K562 (cell line): ENCODE data around the gene GLT1D1.

Experiments used
- ARHGAP35 ChIP-seq: fragments of 450-650 bp; IDR thresholded peaks from 2 replicates; pipeline ENCODE4 v1.6.1; 2018; ENCODE audit not compliant: partially characterized antibody
- ARNT ChIP-seq, 2 experiments: fragments of 450-650 bp; IDR thresholded peaks; 2 replicates each; pipeline ENCODE4 v1.6.1; 2016; ENCODE audit warnings: mild to moderate bottlenecking in 1 of 2
- EGR1 ChIP-seq: fragments of 450-650 bp; conservative IDR thresholded peaks from 2 replicates; pipeline ENCODE4 v1.6.1; 2017; ENCODE audit warnings: mild to moderate bottlenecking
- ETV5 ChIP-seq: sonication (generic); formaldehyde crosslinking; IDR thresholded peaks from 2 replicates; pipeline ENCODE4 v1.4.0; 2020; ENCODE audit warnings: low read depth, mild to moderate bottlenecking, missing genetic modification reagents
- GATAD2B ChIP-seq: fragments of 450-650 bp; IDR thresholded peaks from 2 replicates; pipeline ENCODE4 v1.6.1; 2017; ENCODE audit warnings: mild to moderate bottlenecking, borderline replicate concordance
- MYC ChIP-seq, 2 experiments: fragments of 250-450 bp in 1 of 2; sonication (Bioruptor Pico) in 1 of 2; IDR thresholded peaks; 2 replicates each; pipeline versions ENCODE4 v1.5.1 to v1.6.1; 2012 to 2021; ENCODE audit warnings: low read depth in 2 of 2, borderline replicate concordance in 1 of 2, improper control_type of control experiment in 1 of 2, low read length in 1 of 2, mild to moderate bottlenecking in 1 of 2, moderate library complexity in 1 of 2
- POLR3A ChIP-seq: IDR thresholded peaks from 2 replicates; pipeline ENCODE4 v1.6.1; 2011; ENCODE audit warnings: borderline replicate concordance, mild to moderate bottlenecking, moderate library complexity; ENCODE audit not compliant: insufficient read length, insufficient read depth; ENCODE audit errors: extremely low read depth
- SMARCE1 ChIP-seq: fragments of 450-650 bp; IDR thresholded peaks from 2 replicates; pipeline ENCODE4 v1.7.1; 2016; ENCODE audit warnings: mild to moderate bottlenecking
- SMC3 ChIP-seq: conservative IDR thresholded peaks from 2 replicates; pipeline ENCODE4 v1.6.1; 2011; ENCODE audit warnings: low read depth, low read length, improper control_type of control experiment; ENCODE audit not compliant: insufficient read depth
- SPI1 ChIP-seq: IDR thresholded peaks from 2 replicates; pipeline ENCODE4 v1.6.1; 2011; ENCODE audit warnings: low read depth, low read length, control low read depth, borderline replicate concordance
- ZNF512 ChIP-seq: IDR thresholded peaks from 2 replicates; pipeline ENCODE4 v1.6.1; 2016; ENCODE audit warnings: missing genetic modification characterization, missing compliant biosample characterization

- TF ChIP-seq ETV5 (CRISPR knock-in tag) (no peak), GATAD2B (no peak), ZNF512 (tag) (no peak), EGR1 (no peak), POLR3A (no peak), MYC (IDR thresholded peaks at IDR 0.05; ENCODE audit: low read depth, low read length) (no peak), MYC (CRISPR knock-in tag; IDR thresholded peaks at IDR 0.05; ENCODE audit: borderline replicate concordance, low read depth) (no peak), ARNT (IDR thresholded peaks at IDR 0.05) (no peak), ARHGAP35 (no peak), SMARCE1 (no peak), SMC3 (no peak), SPI1 (no peak)
Observed at GRCh38 chr12:128867466-128867865, 14.2 kb downstream of the GLT1D1 start.
